HG03460 (cell line): ENCODE measurements around the gene CFAP107.
"Not testable (repeated sequence)": the region's sequence is repeated elsewhere in the genome, so short reads cannot be mapped to it uniquely, and the experiment has no call there.

Source experiments
- ATAC-seq: cut with Tn5 transposase; IDR thresholded peaks from one replicate; pipeline ENCODE4 v1.9.1; 2021; ENCODE audit not compliant: unreplicated experiment

CFAP107 gene

GRCh38 chr1:12776801-12777557, 31.0 kb downstream of the CFAP107 start:
- no peak for ATAC-seq

- no peak for ATAC-seq
These were observed 32.1 kb downstream of the CFAP107 start for GRCh38 chr1:12778061-12778460.

- no peak for ATAC-seq
These were observed 32.9 kb downstream of the CFAP107 start for GRCh38 chr1:12778907-12779306.

- not testable (repeated sequence) for ATAC-seq
These were observed 35.5 kb downstream of the CFAP107 start for GRCh38 chr1:12781488-12781887.

GRCh38 chr1:12783783-12784182, 37.8 kb downstream of the CFAP107 start:
- ATAC-seq: not testable (repeated sequence)

GRCh38 chr1:12784729-12785128, 38.7 kb downstream of the CFAP107 start:
- not testable (repeated sequence) for ATAC-seq

- ATAC-seq: not testable (repeated sequence)
These were observed 45.1 kb downstream of the CFAP107 start, which contains the start of gene PRAMEF1 for GRCh38 chr1:12791097-12791496. TSS of gene PRAMEF1 (plus strand) at chr1:12791397. CDS start at chr1:12793228, 1,831 bp downstream.

- no peak for ATAC-seq
These were observed 52.9 kb downstream of the CFAP107 start for GRCh38 chr1:12798911-12799310.

- ATAC-seq: no peak
These were observed 53.7 kb downstream of the CFAP107 start for GRCh38 chr1:12799730-12800129.

- ATAC-seq: no peak
These were observed 63.9 kb downstream of the CFAP107 start for GRCh38 chr1:12809933-12810332.

- ATAC-seq: no peak
These were observed 64.8 kb downstream of the CFAP107 start for GRCh38 chr1:12810691-12811408.

GRCh38 chr1:12811409-12811784, 65.4 kb downstream of the CFAP107 start:
- ATAC-seq: no peak
